GM19240 (cell line): ENCODE results near the gene ARL14EP.

Experiments used
- DNase-seq: peaks from one replicate; pipeline ENCODE4 v3.0.0; 2011; ENCODE audit warnings: low spot score; ENCODE audit not compliant: insufficient read length

The ARL14EP gene

DNA sequence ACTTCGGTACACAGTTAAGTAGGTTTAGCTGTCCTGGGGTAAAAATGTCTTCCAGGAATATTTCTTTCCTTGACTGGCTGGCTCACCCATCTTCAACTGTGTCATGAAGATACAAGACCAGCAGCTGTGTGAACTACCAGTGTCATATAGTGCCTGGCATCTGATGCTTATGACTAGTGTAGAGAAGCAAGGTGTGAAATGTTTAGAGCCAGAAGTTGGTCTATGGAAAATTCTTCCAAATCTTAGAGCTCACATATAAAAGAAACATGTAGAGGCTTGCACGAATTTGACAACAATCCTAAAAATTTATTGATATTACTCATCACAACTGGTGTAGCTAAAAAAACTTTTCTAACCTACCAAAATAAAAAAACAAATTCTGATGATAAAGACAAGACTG, 54.4 kb downstream of the ARL14EP start:
- no peak for DNase-seq

- DNase-seq: no peak
Observed at GRCh38 chr11:30380846-30381245, 57.9 kb downstream of the ARL14EP start.

DNA sequence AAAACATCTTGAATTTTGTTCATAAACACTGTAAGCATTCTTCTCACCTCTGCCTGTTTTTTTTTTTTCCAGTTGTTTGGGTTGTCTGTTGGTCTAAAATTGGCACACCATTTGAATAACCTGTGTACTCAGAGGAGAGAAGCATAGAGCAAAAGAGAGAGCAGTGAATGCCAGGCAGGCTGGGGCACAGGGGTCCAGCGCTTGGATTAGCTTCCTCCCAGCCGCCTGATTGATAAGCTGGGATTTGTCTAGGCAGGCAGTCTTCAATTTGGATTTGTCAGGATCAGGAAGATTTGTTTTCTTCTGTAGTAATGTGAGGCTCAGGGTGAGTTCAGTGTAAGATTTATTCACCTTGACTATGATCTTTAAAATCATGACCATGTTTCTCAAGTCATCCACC, 59.0 kb downstream of the ARL14EP start:
- DNase-seq: no peak
